Peyer's patch (tissue), 4 donors: Measurements from ENCODE around the gene FAM120B.

ENCODE experiments used
- CTCF ChIP-seq, 6 experiments: fragments of 450-650 bp in 4 of 6; fragments of 200-600 bp in 2 of 6; sonication (generic) in 1 of 6; IDR thresholded peaks; one replicate each; pipeline ENCODE4 v1.5.1; 2017 to 2019; ENCODE audit warnings: antibody characterized with exemption in 6 of 6, mild to moderate bottlenecking in 3 of 6, moderate library complexity in 1 of 6
- POLR2A ChIP-seq, 2 donors: fragments of 450-650 bp; IDR thresholded peaks; one replicate each; pipeline ENCODE4 v1.5.1; 2017; ENCODE audit warnings: antibody characterized with exemption in 2 of 2, mild to moderate bottlenecking in 2 of 2, moderate library complexity in 2 of 2

- no peak for TF ChIP-seq CTCF (IDR thresholded peaks at IDR 0.05)
- no peak for TF ChIP-seq POLR2A (IDR thresholded peaks at IDR 0.05)
These were observed 100.6 kb downstream of the FAM120B start for GRCh38 chr6:170407200-170407599.
